GM20431 (cell line): ENCODE data around the gene NDUFS5.
"Not testable (repeated sequence)": the region's sequence is repeated elsewhere in the genome, so short reads cannot be mapped to it uniquely, and the experiment has no call there.

Experiments used
- in situ Hi-C: fragments of 300-500 bp; cut with MseI, MboI; formaldehyde crosslinking; loops from one replicate; pipeline ENCODE4 v1.15.0; 2020; ENCODE audit warnings: low sequenced_read_pairs; ENCODE audit not compliant: unreplicated experiment

The NDUFS5 gene

DNA sequence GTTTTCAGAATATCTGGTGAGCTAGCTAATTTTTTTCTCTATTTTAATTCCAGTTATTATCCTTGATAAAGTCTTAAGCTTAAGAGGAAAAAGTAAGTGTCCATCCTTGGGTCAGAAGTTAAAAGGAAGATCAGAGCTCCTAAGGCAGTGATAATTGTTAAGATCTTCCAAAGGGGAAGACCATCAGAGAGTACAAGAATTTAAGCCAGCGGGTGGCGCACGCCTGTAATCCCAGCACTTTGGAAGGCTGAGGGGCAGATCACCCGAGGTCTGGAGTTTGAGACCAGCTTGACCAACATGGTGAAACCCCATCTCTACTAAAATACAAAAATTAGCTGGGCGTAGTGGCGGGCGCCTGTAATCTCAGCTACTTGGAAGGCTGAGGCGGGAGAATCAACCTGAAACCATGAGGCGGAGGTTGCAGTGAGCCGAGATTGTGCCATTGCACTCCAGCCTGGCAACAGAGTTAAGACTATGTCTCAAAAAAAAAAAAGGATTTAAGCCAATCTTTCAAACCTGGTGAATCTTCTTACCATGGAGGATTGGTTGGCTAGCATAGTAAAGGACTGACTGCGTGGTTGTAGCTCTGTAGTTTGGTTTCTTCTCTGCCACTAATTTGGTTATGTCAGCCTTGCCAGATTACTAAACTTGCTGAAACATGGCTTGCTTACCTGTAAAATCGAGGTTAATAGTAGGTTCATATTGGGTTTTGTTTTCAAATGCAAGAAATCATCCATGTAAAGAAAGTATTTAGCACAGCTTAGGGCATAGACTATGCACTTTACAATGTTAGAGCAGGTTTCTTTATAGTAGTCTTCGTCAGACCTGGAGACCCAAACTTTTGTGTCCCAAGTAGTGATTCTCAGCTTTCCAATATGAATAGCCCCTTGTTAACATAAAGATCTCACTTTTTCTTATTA, 19.2 kb upstream of the NDUFS5 start:
- in situ Hi-C loops, result no loop called here

DNA sequence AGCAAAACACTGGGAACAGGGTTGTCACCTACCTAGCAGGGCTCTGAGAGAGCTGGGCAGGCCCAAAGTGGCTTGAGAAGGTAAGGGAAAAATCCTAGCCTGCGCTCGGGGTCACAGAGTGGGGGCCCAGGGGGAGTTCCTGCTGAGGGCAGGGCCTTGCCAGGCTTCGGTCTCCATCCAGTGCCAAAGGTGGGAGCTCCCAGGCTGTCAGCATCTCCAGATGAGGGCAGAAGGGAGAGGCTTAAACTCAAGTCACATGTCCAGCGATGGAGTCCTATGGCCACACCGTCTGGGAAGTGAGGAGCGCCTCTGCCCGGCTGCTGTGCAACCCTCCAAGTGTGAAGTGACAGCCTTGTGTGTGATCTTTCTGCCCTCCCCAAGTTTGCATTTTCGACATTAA, 11.2 kb upstream of the NDUFS5 start:
- in situ Hi-C loops, result not testable (repeated sequence)

DNA sequence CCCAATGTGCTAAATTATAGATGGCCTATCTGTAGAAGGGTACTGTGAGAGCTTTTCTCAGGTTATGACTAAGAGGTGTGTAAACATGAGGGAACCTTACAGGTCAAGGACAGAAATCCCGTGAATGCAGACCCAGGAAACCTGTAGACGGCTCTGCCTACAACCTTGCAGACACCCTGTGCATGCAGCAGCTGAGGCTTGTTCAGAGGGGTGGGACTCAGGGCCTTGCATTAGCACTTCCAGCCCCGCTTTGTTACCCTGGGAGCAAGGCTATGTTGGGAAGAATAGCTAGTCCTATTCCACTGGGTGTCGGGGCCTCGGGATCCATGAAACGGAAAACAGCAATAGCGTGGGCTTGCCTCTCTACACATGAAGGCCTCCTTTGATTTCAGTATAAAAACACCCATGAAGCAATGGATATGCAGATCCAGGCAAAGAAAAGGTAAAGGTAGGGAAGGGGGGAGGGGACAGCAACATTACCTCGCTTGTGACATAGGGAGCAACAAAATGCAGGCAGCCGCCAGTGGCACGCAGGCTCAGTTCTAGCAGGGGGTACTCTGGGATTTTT, 9.5 kb upstream of the NDUFS5 start:
- in situ Hi-C loops, result no loop called here

DNA sequence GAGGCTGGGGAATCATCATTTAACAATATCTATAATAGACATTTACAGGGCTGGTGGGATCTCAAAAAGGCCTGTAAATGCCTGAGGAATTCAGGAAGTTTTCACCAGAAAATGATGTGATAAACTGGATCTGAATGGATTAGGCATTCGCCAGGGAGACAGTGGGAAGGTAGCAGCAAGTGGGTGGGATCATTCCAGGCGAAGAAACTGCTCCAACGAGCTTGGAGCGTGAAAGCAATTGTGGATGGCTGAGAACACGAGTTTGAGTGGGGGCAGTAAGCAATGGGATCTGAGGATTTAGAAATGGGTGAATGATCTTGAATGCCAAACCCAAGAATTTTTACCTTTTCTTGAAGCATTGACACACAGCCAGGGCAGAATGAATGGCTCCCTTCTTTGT, 8.9 kb upstream of the NDUFS5 start:
- in situ Hi-C loops, result no loop called here

DNA sequence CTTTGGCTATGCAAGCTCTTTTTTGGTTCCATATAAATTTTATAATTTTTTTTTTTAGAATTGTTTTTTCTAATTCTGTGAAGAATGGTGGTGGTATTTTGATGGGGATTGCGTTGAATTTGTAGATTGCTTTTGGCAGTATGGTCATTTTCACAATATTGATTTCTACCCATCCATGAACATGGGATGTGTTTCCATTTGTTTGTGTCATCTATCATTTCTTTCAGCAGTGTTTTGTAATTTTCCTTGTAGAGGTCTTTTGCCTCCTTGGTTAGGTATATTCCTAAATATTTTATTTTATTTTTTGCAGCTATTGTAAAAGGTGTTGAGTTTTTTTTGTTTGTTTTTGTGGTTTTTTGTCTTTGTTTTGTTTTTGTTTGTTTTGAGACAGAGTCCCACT, 5.7 kb upstream of the NDUFS5 start:
- in situ Hi-C loops, result not testable (repeated sequence)

DNA sequence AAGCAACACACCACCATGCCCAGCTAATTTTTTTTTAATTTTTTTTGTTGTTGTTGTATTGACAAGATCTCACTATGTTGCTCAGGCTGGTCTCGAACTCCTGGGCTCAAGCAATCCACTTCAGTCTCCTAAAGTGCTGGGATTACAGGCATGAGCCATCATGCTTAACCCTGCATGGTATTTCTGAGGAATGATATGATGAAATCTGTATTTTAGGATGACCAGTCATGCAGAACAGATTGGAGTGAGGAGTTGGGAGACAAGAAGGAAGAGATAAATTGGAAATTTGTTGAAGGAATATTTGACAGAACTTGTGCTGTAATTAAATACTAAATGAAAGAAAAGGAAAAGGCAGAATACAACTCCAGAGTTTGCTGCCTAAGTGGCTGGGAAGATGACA, 4.7 kb upstream of the NDUFS5 start:
- in situ Hi-C loops, result no loop called here

DNA sequence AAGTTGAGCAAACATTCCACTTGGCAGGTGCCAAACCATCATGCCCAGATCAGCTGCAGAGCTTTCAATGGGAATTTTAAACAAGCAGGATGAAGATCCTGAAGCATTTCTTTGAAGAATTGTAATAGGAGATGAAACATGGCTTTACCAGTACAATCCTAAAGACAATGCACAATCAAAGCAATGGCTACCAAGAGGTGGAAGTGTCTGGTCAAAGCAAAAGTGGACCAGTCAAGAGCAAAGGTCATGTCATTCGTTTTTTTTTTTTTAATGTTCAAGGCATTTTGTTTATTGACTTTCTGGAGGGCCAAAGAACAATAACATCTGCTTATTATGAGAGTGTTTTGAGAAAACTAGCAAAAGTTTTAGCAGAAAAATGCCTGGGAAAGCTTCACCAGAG, 3.0 kb upstream of the NDUFS5 start:
- in situ Hi-C loops, result no loop called here

DNA sequence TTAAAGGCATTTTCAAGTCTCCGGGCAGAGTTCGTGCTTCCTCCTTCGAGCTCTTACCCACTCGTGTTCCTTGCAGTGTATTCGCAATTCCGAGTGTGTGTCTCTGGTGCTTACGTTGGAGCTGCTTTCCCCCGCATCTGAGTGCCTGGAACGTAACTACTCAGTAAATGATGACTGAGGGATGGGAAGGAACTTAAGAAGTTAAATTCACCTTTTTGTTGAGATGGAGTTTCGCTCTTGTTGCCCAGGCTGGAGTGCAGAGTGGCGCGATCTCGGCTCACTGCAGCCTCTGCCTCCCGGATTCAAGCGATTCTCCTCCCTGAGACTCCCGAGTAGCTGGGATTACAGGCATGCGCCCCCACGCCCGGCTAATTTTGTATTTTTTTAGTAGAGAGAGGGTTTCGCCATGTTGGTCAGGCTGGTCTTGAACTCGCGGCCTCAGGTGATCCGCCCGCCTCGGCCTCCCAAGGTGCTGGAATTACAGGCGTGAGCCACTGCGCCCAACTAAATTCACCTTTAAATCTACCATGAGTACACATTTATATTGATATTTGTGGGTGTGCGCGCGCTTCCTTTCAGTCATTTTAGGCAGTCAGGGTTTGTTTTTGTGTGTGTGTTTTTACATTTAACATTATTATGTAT, 837 bp downstream of the NDUFS5 start:
- in situ Hi-C loops, result no loop called here

DNA sequence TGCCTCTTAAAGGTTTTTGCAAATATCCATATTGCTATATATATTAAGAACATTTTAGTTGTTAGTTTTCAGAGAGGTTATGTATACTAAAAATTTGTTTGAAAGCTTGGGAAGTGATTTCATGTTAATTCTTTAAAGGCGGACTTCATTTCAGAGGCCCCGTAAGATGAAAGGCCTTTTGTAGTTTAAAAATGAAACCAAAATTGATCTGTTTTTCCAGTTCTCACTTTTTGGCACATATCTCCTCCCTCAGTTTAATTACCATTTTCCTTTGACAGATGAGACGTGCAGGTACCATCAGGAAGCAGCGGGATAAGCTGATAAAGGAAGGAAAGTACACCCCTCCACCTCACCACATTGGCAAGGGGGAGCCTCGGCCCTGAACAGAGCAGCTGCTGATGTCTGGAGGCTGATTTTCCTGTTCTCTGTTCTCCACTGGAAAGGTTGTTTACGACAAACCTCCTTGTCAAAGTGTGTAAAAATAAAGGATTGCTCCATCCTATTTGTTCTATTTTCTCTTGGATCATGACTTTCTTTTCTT, 8.0 kb downstream of the NDUFS5 start:
- in situ Hi-C loops, result no loop called here

DNA sequence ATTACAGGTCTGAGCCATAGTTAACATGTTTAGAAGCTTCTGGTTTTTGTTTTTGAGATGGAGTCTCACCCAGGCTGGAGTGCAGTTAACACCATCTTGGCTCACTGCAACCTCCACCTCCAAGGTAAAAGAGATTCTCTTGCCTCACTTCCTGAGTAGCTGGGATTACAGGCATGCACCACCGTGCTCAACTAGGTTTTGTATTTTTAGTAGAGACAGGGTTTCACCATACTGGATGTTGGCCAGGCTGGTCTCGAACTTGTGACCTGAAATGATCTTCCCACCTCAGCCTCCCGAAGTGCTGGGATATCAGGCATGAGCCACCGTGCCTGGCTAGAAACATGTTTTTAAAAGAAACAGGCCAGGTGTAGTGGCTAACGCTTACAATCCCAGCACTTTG, 10.5 kb downstream of the NDUFS5 start:
- in situ Hi-C loops, result no loop called here

DNA sequence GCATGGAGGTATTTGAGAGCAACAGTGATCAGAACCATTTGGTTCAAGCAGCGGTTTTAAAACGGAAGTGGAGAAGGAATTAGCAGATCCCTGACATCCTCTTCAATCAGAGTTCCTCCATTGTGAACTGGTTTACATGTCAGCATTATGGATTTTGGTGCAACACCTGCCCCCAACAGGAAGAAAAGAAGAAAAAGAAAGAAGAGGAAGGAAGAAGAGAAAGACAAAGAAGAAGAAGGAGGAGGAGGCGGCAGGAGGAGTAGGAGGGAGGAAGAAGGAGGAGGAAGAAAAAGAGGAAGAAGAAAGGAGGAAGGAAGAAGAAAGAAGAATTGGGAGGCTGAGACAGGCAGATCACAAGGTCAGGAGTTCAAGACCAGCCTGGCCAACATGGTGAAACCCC, 17.4 kb downstream of the NDUFS5 start:
- in situ Hi-C loops, result no loop called here

DNA sequence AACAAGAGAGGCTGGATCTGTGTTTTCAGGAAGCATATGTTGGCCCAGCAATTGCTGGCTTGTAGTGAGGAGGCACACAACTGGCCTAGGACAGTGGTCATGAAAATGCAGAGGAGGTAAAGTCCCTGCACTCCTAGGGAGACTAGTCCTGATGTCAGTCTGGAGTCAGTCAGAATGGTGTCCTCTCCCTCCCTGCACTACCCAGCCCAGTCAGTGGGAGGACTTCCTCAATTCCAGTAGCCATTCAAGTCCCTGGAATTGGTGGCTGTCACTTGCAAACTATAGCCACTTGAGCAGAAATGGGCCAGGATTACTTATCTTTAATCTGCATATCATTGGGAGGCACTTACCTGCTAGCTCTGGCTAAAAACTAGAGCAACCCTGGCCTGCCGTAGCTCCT, 18.6 kb downstream of the NDUFS5 start:
- in situ Hi-C loops, result no loop called here

DNA sequence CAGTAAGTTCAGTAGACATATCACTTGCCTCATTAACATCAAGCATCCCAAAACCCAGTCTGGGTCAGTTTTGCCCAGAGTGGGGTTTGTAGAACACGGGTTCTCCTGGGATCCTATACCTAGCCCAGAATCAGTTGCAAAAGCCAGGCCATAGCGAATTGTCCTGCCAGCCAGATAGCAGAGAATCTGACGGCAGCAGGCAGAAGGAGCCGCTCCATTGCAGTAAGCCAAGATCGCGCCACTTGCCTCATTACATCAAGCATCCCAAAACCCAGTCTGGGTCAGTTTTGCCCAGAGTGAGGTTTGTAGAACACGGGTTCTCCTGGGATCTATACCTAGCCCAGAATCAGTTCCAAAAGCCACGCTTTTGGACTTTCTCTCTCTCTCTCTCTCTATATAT, 19.1 kb downstream of the NDUFS5 start:
- in situ Hi-C loops, result no loop called here

DNA sequence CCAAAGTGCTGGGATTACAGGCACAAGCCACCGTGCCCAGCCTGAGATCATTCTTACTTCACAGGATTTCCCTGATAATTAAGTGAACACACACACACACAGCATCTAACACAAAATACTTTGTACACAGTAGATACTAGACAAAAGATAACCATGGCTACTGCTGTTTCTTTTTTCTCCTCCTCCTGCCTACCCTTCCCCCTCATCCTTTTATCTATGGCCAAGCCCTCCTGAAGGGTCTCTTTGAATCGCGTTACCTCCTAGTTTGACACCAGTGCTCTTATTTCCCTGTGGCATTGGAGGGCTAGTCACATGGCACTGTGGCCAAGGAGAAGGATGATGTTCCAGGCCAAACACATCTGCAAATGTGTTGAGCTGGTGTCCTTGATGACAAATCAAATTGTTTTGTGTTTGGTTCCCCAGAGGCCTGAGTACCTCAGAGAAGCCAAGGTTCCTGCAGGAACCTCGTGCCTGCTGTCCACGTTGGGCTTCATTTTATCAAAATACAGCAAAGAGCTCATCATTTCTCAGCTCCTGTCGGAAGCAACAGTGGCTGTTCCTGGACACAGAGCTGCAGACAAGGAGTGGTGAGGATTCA, 20.6 kb downstream of the NDUFS5 start:
- in situ Hi-C loops, result no loop called here

DNA sequence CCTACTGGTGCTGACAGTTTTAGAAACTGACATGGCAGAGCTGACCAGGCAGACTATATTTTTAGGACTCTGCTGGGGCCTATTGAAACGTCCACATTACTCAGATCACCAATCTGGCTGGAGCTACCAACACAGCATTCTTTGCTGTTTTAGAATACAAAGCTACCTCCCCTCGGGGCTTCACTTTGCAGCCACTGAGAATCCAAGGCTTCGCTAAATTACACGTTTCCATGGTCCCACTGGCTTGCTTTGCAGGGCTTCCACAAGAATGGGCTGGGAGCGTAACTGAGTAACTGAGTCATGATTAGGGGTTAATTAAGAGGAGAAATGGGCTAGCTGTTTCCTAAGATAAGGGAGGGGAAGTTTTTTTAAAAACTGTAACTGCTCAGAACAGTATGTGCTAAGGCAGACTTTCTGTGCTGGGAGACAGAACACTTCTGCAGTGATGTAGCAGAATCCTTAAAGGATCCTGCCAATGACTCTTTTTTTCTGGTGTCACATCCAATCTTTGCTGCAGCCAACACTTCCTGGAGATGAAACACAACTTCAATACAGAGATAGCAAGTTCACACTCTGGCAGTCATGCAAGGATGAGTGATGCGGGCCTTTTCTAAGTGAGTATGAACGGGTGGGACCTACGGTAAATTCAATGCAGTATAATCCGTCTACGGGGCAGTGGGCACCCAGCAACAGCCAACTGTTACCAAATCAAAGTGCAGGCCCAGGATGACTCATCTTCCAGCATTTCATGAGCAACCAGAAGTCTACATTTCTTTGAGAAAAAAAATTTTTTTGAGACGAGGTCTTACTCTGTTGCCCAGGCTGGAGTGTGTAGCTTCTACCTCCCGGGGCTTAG, 21.5 kb downstream of the NDUFS5 start:
- in situ Hi-C loops, result no loop called here

DNA sequence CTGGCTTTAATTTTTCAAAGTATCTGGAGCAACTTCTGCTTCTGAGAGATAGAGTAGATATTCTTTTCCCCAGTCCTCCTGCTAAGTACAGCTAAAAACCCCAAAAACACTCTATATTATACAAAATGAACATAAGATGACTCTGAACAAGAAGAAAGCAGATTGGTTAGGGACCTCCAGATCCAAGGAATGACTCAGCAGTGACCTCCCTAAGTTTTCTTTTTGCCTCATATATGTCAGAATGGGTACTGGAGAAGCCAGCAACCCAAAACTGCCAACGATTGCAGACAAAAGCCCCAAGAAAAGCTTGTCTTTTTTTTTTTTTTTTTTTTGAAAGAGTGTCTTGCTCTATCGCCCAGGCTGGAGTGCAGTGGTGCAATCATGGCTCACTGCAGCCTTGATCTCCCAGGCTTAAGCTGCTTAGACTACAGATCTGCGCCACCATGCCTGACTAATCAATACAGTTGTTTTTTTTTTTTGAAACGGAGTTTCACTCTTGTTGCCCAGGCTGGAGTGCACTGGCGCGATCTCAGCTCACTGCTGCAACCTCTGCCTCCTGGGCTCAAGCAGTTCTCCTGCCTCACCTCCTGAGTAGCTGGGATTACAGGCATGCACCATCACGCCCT, 22.7 kb downstream of the NDUFS5 start:
- in situ Hi-C loops, result no loop called here

DNA sequence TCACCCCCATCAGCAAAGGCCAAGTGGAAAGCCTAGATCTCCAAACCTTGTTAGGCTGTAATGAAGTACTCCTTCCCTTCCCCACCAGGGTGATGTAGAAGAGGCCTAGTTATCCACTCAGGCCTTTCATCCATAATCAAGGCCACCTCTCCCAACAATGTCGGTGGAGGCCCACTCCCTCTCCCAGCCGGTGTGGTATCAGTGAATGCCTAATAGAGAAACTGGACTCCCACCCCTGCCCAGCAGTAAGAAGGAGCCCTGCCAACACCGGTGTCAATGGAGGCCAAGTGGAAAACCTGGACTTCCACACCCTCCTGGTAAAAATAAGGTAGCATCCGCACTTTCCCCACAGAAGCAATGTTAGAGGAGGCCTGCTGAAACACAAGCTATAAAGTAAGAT, 23.9 kb downstream of the NDUFS5 start:
- in situ Hi-C loops, result no loop called here

DNA sequence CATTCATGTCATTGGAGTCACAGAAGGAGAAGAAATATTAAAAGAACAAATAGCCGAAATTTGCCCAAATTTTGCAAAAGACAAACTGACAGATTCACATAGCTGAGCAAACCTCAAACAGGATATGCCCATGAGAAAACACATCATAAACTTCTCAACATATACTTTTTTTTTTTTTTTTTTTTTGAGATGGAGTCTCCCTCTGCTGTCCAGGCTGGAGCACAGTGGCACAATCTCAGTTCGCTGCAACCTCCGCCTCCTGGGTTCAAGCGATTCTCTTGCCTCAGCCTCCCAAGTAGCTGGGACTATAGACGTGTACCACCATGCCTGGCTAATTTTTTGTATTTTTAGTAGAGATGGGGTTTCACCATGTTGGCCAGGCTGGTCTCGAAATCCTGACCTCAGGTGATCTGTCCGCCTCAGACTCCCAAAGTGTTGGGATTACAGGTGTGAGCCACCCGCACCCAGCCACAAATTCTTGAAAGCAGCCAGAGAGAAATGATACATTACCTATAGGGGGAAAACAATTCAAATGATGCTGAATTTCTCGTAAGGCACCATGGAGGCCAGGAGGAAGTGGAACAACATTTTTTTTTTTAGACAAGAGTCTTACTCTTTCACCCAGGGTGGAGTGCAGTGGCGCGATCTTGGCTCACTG, 25.2 kb downstream of the NDUFS5 start:
- in situ Hi-C loops, result not testable (repeated sequence)

DNA sequence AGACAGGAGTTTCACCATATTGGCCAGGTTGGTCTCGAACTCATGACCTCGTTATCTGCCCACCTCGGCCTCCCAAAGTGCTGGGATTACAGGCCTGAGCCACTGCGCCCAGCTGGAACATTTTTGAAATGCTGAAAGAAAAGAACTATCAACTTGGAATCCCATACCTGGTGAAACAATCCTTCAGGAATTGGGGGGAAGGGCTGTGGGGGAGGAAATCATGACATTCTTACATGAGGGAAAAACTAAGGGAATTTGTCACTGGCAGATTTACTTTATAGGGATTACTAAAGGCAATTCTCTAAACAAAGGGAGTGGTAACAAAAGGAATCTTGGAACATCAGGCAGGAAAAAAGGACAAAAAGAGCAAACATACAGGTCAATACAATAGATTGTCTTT, 25.8 kb downstream of the NDUFS5 start:
- in situ Hi-C loops, result no loop called here
